Embryonic facial prominence (tissue), 1 donor: ENCODE data around the gene PACRG.
"Not testable (repeated sequence)": the region's sequence is repeated elsewhere in the genome, so short reads cannot be mapped to it uniquely, and the experiment has no call there.

Experiments used
- DNase-seq: peaks from one replicate; pipeline ENCODE4 v3.0.0-alpha.2; 2016; ENCODE audit errors: extremely low spot score

Gene PACRG

GRCh38 chr6:163313981-163314380 lies 586.2 kb downstream of the PACRG start:
- DNase-seq, result no peak

- DNase-seq, result no peak
Observed at GRCh38 chr6:163314791-163315470, 587.2 kb downstream of the PACRG start.

GRCh38 chr6:163316866-163317495 lies 589.2 kb downstream of the PACRG start:
- DNase-seq, result not testable (repeated sequence)

GRCh38 chr6:163318071-163318786 lies 590.5 kb downstream of the PACRG start:
- DNase-seq, result no peak

GRCh38 chr6:163319609-163320366 lies 592.0 kb downstream of the PACRG start:
- DNase-seq, result no peak

- DNase-seq, result no peak
Observed at GRCh38 chr6:163320402-163320801, 592.6 kb downstream of the PACRG start.

GRCh38 chr6:163320804-163321203 lies 593.0 kb downstream of the PACRG start:
- DNase-seq, result no peak

GRCh38 chr6:163321717-163322116 lies 593.9 kb downstream of the PACRG start:
- no peak for DNase-seq

GRCh38 chr6:163323274-163323673 lies 595.5 kb downstream of the PACRG start:
- no peak for DNase-seq

- no peak for DNase-seq
Observed at GRCh38 chr6:163323705-163324104, 595.9 kb downstream of the PACRG start.

GRCh38 chr6:163324326-163324687 lies 596.5 kb downstream of the PACRG start:
- DNase-seq, result no peak

GRCh38 chr6:163324688-163325389 lies 597.1 kb downstream of the PACRG start:
- no peak for DNase-seq

- DNase-seq, result no peak
Observed at GRCh38 chr6:163325390-163325784, 597.6 kb downstream of the PACRG start.

GRCh38 chr6:163327165-163327880 lies 599.5 kb downstream of the PACRG start:
- DNase-seq, result no peak

- no peak for DNase-seq
Observed at GRCh38 chr6:163327921-163328320, 600.1 kb downstream of the PACRG start.

- no peak for DNase-seq
Observed at GRCh38 chr6:163328411-163328810, 600.6 kb downstream of the PACRG start.

- no peak for DNase-seq
Observed at GRCh38 chr6:163329991-163330390, 602.2 kb downstream of the PACRG start.

GRCh38 chr6:163331245-163331644 lies 603.5 kb downstream of the PACRG start:
- DNase-seq, result no peak

- no peak for DNase-seq
Observed at GRCh38 chr6:163332575-163332974, 604.8 kb downstream of the PACRG start.

GRCh38 chr6:163333038-163333437 lies 605.3 kb downstream of the PACRG start:
- no peak for DNase-seq
